Measurements from ENCODE around the gene BAIAP3. TPM values are rescaled to one million over a fixed set of nuclear protein-coding genes. Genes with fewer than 3 reads are reported as not detected.

Gene BAIAP3
- total and polyA plus RNA-seq, 2 of the 8 experiments (the other 6 are each of a cell fraction or from before 2014, with no cell fraction given): 2.9 to 6.8 TPM

- H4K5ac ChIP-seq (ENCODE audit: insufficient read length, low read depth, low read length): no peak overlapping the region
- no peak for TF ChIP-seq TBP (IDR thresholded peaks at IDR 0.05; ENCODE audit: low read depth, low read length)
- no peak for TF ChIP-seq USF2 (IDR thresholded peaks at IDR 0.05; ENCODE audit: low read length)
- TF ChIP-seq KDM1A (IDR thresholded peaks at IDR 0.05; ENCODE audit: borderline replicate concordance, low read length): no peak
- no peak for TF ChIP-seq SRF (IDR thresholded peaks at IDR 0.05; ENCODE audit: low read depth, low read length)
- TF ChIP-seq POLR2A (IDR thresholded peaks at IDR 0.05; ENCODE audit: control extremely low read depth in 1 of 2, low read depth in 2 of 2, low read length in 2 of 2): no peak
- no peak for TF ChIP-seq HDAC6 (IDR thresholded peaks at IDR 0.05; ENCODE audit: low read depth, low read length)
- TF ChIP-seq CTCF (IDR thresholded peaks at IDR 0.05; ENCODE audit: control extremely low read depth in 1 of 3, insufficient read depth in 1 of 3, low read depth in 1 of 3, low read length in 3 of 3): no peak
- no peak for TF ChIP-seq SAP30 (IDR thresholded peaks at IDR 0.05; ENCODE audit: insufficient read depth, insufficient replicate concordance, low read length)
Measured at GRCh38 chr16:1311738-1312466, 21.5 kb upstream of the BAIAP3 start.

More at GRCh38 chr16:1311738-1312466, 21.5 kb upstream of the BAIAP3 start:
- Histone ChIP-seq H3K79me2 (ENCODE audit: control insufficient read depth in 1 of 2, insufficient read depth in 2 of 2, low read length in 2 of 2) (peaks cover 36 to 66% of the 10 kb centered on the region in 2 experiments), H3K14ac (ENCODE audit: insufficient read length) (no peak overlapping the region), H2BK5ac (ENCODE audit: low read depth, low read length) (no peak overlapping the region), H4K8ac (ENCODE audit: extremely low read depth, insufficient read depth, low read length) (peak overlapping the region; percentile 79; the same call in 1 of the 2 replicates), H3K18ac (ENCODE audit: extremely low read depth, low read length) (no peak overlapping the region), H2AK5ac (ENCODE audit: low read depth, low read length) (no peak overlapping the region), H3K27ac (ENCODE audit: low read depth, low read length) (0 out of 2 replicates have a peak overlapping the region, but pooled peaks have one; percentile 25), H3K4me1 (replicated peaks in 1 of 4; ENCODE audit: control insufficient read depth in 3 of 4, insufficient read depth in 4 of 4, low read length in 3 of 4) (peaks cover 0 to 12% (median 5%) of the 10 kb centered on the region in 4 experiments; a peak in 5 of 7 replicates), H3K27me3 (replicated peaks in 1 of 4; ENCODE audit: control insufficient read depth in 3 of 4, extremely low read depth in 1 of 4, insufficient read depth in 3 of 4, low read length in 3 of 4) (no peaks in the 10 kb centered on the region), H2BK20ac (ENCODE audit: low read length) (no peak overlapping the region), H2BK15ac (ENCODE audit: low read length) (no peak overlapping the region), H3K4me3 (ENCODE audit: extremely low read depth in 1 of 4, insufficient read depth in 2 of 4, low read depth in 3 of 4, low read length in 4 of 4) (peak overlapping the region; percentile 89 to 98 (median 96); a peak in 7 of 8 replicates), H3K23ac (ENCODE audit: insufficient read length) (no peak overlapping the region), H2BK120ac (replicated peaks; ENCODE audit: low read depth, low read length) (no peak overlapping the region), H3K4ac (replicated peaks; ENCODE audit: insufficient read length, low read depth, low read length) (no peak overlapping the region), H4K20me1 (replicated peaks in 1 of 2; ENCODE audit: control insufficient read depth in 1 of 2, insufficient read depth in 2 of 2, low read length in 2 of 2) (peaks cover 52 to 54% of the 10 kb centered on the region in 2 experiments), H3K4me2 (ENCODE audit: insufficient read depth in 1 of 2, low read depth in 2 of 2, low read length in 2 of 2) (peak overlapping the region; percentile 96 to 99), H3K56ac (replicated peaks; ENCODE audit: insufficient read length, low read depth, low read length) (no peak overlapping the region), H3K9ac (replicated peaks in 1 of 4; ENCODE audit: extremely low read depth in 1 of 4, low read depth in 3 of 4, low read length in 3 of 4) (peak overlapping the region in 1 of 4 experiments; percentile 100; a peak in 2 of 7 replicates), H3K36me3 (ENCODE audit: control insufficient read depth in 2 of 4, insufficient read depth in 4 of 4, low read length in 3 of 4) (peaks cover 18 to 41% (median 28%) of the 10 kb centered on the region in 4 experiments; a peak in 7 of 8 replicates), H3K79me1 (ENCODE audit: low read depth, low read length) (peaks cover 6% of the 10 kb centered on the region; the same call in 1 of the 2 replicates), H4K91ac (replicated peaks; ENCODE audit: insufficient read length, low read length) (no peak overlapping the region), H2AFZ (ENCODE audit: low read length) (no peak overlapping the region), H3K23me2 (ENCODE audit: low read depth, low read length) (peaks cover 22% of the 10 kb centered on the region), H3K9me3 (ENCODE audit: insufficient read depth in 2 of 2, low read depth in 1 of 2, low read length in 1 of 2) (no peaks in the 10 kb centered on the region), H2BK12ac (ENCODE audit: low read depth, low read length) (no peak overlapping the region)
- ChIA-PET CTCF (ENCODE audit: partially characterized antibody) (interaction anchor here (1.0 to 1.9 kb wide), 7 partner anchors 11 to 35 kb away, joined by 3 to 4 read pairs (median 4); no protein-coding TSS in a partner anchor), POLR2A (ENCODE audit: partially characterized antibody) (interaction anchor here (0.6 to 11.4 kb wide), 8 partner anchors 8 to 140 kb away, joined by 3 to 106 read pairs (median 5); no protein-coding TSS in a partner anchor)
- 88% methylated on average over 35 of the region's 35 CpGs; no CpG with 5 or more reads in 1 of the 2 experiments for WGBS, 2 experiments (ENCODE audit: extremely low coverage in 1 of 2, insufficient coverage in 1 of 2, insufficient read length in 1 of 2, insufficient replicate concordance in 2 of 2, low coverage in 1 of 2, low lambda C conversion rate in 2 of 2, missing lambda C conversion rate in 1 of 2)
- DNase-seq (ENCODE audit: low read depth in 1 of 2, low spot score in 2 of 2) (no peak), FAIRE-seq (no peak)
